ENCODE measurements around the gene DNER.
"Not testable (repeated sequence)": the region's sequence is repeated elsewhere in the genome, so short reads cannot be mapped to it uniquely, and the experiment has no call there.

The DNER gene

DNA sequence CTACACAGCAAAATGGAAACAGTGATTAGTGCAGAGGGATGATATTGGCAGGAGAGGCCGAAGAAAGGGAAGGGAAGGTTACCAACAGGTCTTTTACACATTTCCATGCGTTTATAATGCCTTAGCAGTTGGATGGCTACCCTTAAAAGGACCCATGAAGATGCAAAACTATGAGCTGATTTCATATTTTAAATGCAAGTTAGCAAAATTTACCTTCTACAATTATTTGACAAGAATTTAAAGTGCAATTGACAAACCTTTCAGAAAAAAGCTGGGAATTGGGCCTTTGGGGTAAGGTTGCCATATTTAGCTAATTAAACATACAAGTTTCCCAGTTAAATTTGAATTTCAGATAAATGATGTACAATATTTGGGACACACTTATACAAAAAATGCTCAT is 13.3 kb downstream of the DNER start:
- TF ChIP-seq, protein P1, sequence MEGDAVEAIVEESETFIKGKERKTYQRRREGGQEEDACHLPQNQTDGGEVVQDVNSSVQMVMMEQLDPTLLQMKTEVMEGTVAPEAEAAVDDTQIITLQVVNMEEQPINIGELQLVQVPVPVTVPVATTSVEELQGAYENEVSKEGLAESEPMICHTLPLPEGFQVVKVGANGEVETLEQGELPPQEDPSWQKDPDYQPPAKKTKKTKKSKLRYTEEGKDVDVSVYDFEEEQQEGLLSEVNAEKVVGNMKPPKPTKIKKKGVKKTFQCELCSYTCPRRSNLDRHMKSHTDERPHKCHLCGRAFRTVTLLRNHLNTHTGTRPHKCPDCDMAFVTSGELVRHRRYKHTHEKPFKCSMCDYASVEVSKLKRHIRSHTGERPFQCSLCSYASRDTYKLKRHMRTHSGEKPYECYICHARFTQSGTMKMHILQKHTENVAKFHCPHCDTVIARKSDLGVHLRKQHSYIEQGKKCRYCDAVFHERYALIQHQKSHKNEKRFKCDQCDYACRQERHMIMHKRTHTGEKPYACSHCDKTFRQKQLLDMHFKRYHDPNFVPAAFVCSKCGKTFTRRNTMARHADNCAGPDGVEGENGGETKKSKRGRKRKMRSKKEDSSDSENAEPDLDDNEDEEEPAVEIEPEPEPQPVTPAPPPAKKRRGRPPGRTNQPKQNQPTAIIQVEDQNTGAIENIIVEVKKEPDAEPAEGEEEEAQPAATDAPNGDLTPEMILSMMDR (conservative IDR thresholded peaks at IDR 0.05; ENCODE audit: low read length), result no peak
- DNase-seq (ENCODE audit: low read depth), result no peak
- H3K4me3 ChIP-seq (ENCODE audit: low read length), result no peak overlapping the region

DNA sequence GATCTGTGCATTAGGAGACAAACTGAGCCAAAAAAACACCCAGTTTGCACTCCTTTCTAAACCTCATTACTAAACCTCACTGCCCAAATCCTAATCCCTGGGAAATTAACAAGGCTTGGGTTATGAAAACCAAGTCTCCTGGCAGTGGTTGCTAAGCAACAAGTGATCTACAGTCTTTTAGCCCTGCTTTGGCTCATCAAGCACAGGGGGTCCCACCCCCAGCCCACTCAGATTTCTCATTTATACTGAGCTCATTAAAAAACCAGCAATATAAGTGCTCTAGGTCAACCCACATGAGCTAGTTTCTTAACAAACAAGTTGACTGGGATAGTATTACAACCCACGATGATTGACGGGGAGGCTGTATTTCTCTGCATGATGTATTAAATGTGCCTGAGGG is 18.4 kb downstream of the DNER start:
- no peak overlapping the region for H3K4me3 ChIP-seq (ENCODE audit: low read length)
- no peak for DNase-seq (ENCODE audit: low read depth)

DNA sequence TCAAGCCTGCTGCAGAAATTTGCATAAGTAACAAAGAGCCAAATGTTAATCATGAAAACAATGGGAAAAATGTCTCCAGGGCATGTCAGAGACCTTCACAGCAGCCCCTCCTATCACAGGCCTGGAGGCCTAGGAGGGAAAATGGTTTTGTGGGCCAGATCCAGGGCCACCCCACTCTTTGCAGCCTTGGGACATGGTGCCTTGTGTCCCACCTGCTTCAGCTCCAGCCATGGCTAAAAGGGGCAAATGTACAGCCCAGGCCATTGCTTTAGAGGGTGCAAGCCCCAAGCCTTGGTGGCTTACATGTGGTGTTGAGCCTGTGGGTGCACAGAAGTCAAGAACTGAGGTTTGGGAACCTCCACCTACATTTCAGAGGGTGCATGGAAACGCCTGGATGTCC is 20.5 kb downstream of the DNER start:
- not testable (repeated sequence) for DNase-seq (ENCODE audit: low read depth); H3K4me3 ChIP-seq (ENCODE audit: low read length)

More for the DNA sequence above, 18.4 kb downstream of the DNER start:
- TF ChIP-seq, protein P1 (conservative IDR thresholded peaks at IDR 0.05; ENCODE audit: low read length), result no peak

DNA sequence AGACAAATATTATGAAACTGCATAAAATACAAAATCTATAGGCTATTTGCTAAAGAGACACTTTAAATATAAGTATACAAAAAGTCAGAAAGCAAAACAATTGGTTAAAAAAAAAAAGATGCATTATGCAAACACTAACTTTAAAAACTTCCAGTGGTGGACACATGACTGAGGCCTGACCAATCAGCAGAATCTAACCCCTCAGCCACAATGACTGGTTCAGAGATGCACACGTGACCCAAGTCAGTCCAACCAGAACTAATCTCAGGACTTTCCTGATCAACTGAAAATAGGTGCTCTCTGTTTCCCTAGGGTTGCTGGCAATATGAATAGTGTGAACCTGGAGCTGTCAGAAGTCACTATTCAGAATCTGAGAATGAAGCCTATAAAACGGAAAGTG is 22.7 kb downstream of the DNER start:
- TF ChIP-seq, protein P1 (conservative IDR thresholded peaks at IDR 0.05; ENCODE audit: low read length), result no peak
- no peak for DNase-seq (ENCODE audit: low read depth)

DNA sequence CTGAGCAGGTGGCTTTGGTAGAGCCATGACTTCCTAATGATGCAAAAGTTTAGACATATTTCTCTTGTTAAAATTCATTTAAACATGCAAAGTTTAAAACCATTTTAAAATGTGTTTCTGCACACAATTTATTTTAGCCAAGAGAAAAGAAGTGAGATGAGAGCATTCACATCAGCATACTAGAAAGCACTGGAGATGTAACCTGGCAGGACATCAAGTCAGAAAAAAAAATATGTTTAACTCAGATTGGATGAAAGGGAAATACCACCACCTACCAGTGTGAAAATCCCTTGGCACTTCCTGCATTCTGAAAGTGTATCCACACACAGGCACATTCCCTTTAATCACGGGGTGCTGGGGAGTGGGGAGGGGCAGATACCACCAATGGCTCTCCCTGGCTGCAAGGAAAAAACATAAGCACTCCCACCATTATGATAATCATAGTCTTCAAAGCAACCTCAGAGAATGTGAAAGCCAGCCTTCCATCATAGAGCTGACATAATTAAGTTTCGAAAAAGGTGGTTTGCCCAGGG is 25.0 kb downstream of the DNER start:
- TF ChIP-seq, protein P1 (conservative IDR thresholded peaks at IDR 0.05; ENCODE audit: low read length), result no peak
- DNase-seq (ENCODE audit: low read depth), result no peak
- no peak overlapping the region for H3K4me3 ChIP-seq (ENCODE audit: low read length)

More for the DNA sequence above, 22.7 kb downstream of the DNER start:
- no peak overlapping the region for H3K4me3 ChIP-seq (ENCODE audit: low read length)

DNA sequence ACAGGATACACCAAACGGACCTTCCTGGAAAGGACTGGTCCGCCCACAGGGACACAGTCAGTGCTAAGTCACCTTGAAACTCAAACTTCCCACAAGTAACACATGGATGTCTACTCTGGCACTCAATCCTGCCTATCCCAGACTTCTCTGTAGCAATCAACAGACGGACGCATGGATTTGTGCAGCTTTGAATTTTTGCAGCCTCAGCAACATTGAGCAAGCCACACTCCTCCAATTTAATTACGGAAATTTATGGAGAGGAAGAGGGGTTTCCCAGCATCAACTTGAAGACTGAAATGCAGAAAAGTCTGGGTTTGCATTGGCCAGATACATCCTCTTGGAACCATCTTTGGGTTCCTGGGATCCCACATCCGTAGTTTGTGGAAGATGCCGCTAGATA is 26.2 kb downstream of the DNER start:
- no peak for DNase-seq (ENCODE audit: low read depth)
- TF ChIP-seq, protein P1 (conservative IDR thresholded peaks at IDR 0.05; ENCODE audit: low read length), result no peak
- no peak overlapping the region for H3K4me3 ChIP-seq (ENCODE audit: low read length)

DNA sequence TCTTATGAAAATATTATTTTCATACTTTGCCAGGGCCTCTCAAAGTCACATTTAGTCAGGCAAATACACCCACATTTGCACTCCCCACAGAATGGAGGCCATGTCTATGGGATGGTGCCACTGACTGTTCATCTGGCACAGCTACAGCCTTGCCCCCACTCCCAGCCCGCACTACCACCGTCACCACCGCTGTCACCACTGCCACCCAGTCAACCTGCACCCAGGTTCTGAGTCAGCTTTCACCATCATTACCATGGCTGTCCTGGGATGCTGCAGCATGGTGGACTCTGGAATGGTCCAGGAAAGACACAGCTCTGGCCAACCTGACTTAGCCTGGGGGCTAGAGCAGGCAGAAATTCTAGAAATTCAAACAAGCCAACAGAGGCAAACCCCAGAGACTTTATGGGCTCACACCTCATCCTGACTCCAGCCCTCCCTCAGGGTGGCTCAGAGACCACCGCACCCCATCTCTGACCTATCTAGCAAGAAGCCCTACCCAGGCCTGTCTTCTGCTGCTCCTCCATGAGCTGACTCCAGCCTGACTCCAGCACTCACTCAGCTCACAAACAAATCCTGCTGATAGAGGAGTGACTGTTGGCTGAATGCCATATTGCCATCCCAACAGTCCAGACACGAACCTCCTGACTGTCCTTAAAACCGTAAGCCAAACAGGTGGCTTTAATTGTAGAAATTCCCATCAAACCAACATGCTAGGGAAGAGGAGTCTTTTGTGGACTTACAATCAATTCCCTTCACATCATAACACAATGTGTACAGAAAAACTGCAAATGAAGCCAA is 28.0 kb downstream of the DNER start:
- no peak for DNase-seq (ENCODE audit: low read depth)
- TF ChIP-seq, protein P1 (conservative IDR thresholded peaks at IDR 0.05; ENCODE audit: low read length), result no peak
- H3K4me3 ChIP-seq (ENCODE audit: low read length), result no peak overlapping the region
